Prostate gland (tissue), 2 donors: Measurements from ENCODE around the gene SRP54. TPM values are rescaled to one million over a fixed set of nuclear protein-coding genes. Genes with fewer than 3 reads are reported as not detected.

ENCODE experiments used
- DNase-seq: peaks from one replicate; pipeline ENCODE4 v3.0.0-alpha.2; 2019; ENCODE audit warnings: low spot score
- H3K27ac ChIP-seq, 2 donors: fragments of 200-600 bp; sonication (generic); 2 replicates each; pipeline ENCODE4 v1.5.1; 2017 to 2019
- H3K27me3 ChIP-seq: fragments of 200-600 bp; sonication (generic); replicated peaks from 2 replicates; pipeline ENCODE4 v1.5.1; 2019; ENCODE audit not compliant: insufficient read depth
- H3K36me3 ChIP-seq, 2 donors: fragments of 200-600 bp; sonication (generic); 1 replicate in 1 of 2; 2 replicates in 1 of 2; pipeline versions ENCODE4 v1.5.1 to v1.8.1; 2017 to 2019
- H3K4me1 ChIP-seq: fragments of 200-600 bp; sonication (generic); replicated peaks from 2 replicates; pipeline ENCODE4 v1.5.1; 2019
- H3K4me3 ChIP-seq, 2 donors: fragments of 200-600 bp; sonication (generic); 2 replicates each; pipeline ENCODE4 v1.5.1; 2017 to 2019
- H3K9me3 ChIP-seq: fragments of 200-600 bp; sonication (generic); 2 replicates; pipeline ENCODE4 v1.5.1; 2017
- POLR2A ChIP-seq: fragments of 450-650 bp; IDR thresholded peaks from one replicate; pipeline ENCODE4 v1.6.1; 2016; ENCODE audit warnings: antibody characterized with exemption, mild to moderate bottlenecking
- POLR2AphosphoS5 ChIP-seq: sonication (generic); formaldehyde crosslinking; IDR thresholded peaks from one replicate; pipeline ENCODE4 v1.6.1; 2017; ENCODE audit warnings: antibody characterized with exemption
- WGBS: methylation state at CpG from one replicate; pipeline ENCODE4 v1.1.5; 2018; 5-methylcytosine and 5-hydroxymethylcytosine counted together
- intact Hi-C: fragments of 100-400 bp; cut with DNase I; formaldehyde crosslinking; loops from one replicate; pipeline ENCODE4 v1.14.2; 2022
- total RNA-seq, 2 donors: library from RNA; depleted of rRNA; stranded (reverse); fragments of >200 nt; gene quantifications; one replicate each; pipeline ENCODE4 v1.1.0, GENCODE V29; 2016
- TF ChIP-seq, protein P1 (sequence below), 4 experiments: fragments of 200-600 bp in 2 of 4; fragments of 450-650 bp in 2 of 4; sonication (generic) in 2 of 4; IDR thresholded peaks; 1 replicate in 3 of 4; 2 replicates in 1 of 4; pipeline ENCODE4 v1.5.1; 2016 to 2019; ENCODE audit warnings: antibody characterized with exemption in 4 of 4, mild to moderate bottlenecking in 2 of 4, moderate library complexity in 2 of 4

SRP54 gene
- total RNA-seq, result 10 to 100 TPM; 54.9 to 70.0 TPM

- Histone ChIP-seq H3K9me3 (no peaks in the 10 kb centered on the region), H3K36me3 (no peaks in the 10 kb centered on the region), H3K27ac (peak within 1 kb of the TSS; percentile 93 to 99), H3K4me3 (peak within 1 kb of the TSS; percentile 79 to 93), H3K4me1 (no peaks in the 10 kb centered on the region), H3K27me3 (no peaks in the 10 kb centered on the region)
- intact Hi-C loops, result loop anchor here (2.0 to 5.0 kb wide), 5 partner anchors 65 to 425 kb away; partner anchors contain the start of genes BAZ1A, CFL2, FAM177A1 and PRORP
- TF ChIP-seq, protein P1, sequence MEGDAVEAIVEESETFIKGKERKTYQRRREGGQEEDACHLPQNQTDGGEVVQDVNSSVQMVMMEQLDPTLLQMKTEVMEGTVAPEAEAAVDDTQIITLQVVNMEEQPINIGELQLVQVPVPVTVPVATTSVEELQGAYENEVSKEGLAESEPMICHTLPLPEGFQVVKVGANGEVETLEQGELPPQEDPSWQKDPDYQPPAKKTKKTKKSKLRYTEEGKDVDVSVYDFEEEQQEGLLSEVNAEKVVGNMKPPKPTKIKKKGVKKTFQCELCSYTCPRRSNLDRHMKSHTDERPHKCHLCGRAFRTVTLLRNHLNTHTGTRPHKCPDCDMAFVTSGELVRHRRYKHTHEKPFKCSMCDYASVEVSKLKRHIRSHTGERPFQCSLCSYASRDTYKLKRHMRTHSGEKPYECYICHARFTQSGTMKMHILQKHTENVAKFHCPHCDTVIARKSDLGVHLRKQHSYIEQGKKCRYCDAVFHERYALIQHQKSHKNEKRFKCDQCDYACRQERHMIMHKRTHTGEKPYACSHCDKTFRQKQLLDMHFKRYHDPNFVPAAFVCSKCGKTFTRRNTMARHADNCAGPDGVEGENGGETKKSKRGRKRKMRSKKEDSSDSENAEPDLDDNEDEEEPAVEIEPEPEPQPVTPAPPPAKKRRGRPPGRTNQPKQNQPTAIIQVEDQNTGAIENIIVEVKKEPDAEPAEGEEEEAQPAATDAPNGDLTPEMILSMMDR (IDR thresholded peaks at IDR 0.05), result peak in 2 of 4 experiments; percentile 68 to 76
- TF ChIP-seq POLR2AphosphoS5 (peak; percentile 95), POLR2A (peak; percentile 99)
- under 1% methylated on average over 43 of the region's 45 CpGs for WGBS
- DNase-seq, result peak; percentile 99
These were observed at the start of gene SRP54 for GRCh38 chr14:34982421-34983147. SRP54 (plus strand) TSS chr14:34982992; CDS start chr14:34996710, 13,718 bp downstream.

DNA sequence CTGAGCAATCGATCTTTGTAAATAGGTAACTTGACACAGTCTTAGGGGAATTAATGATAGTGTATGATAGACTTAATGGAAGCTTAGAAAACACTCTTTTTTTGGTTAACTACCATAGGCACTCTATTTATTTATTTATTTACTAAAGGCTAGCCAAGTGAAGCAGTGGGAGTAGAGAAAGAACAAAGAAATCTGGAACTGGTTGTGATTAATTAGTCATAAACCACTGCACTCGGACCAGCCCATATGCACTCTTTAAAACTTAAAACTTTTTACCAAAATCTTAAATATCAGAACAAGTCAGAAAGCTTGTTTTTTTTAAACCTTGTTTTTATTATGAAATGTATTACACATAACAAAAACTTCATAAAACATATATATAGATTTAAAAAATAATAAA lies 49.5 kb upstream of the SRP54 start:
- WGBS, result 72% methylated on average over 2 of the region's 2 CpGs
- Histone ChIP-seq H3K27ac (no peak overlapping the region), H3K4me3 (no peak overlapping the region), H3K9me3 (no peaks in the 10 kb centered on the region), H3K4me1 (no peaks in the 10 kb centered on the region), H3K27me3 (no peaks in the 10 kb centered on the region), H3K36me3 (no peaks in the 10 kb centered on the region)
- intact Hi-C loops, result no loop called here
- no peak for DNase-seq
- TF ChIP-seq, protein P1 (IDR thresholded peaks at IDR 0.05), result no peak
- TF ChIP-seq POLR2AphosphoS5, result no peak
- TF ChIP-seq POLR2A, result no peak

- WGBS, result 85% methylated on average over 5 of the region's 5 CpGs
- TF ChIP-seq POLR2A (no peak), POLR2AphosphoS5 (no peak)
- TF ChIP-seq, protein P1 (IDR thresholded peaks at IDR 0.05), result no peak
- Histone ChIP-seq H3K4me1 (no peaks in the 10 kb centered on the region), H3K27me3 (no peaks in the 10 kb centered on the region), H3K36me3 (no peaks in the 10 kb centered on the region), H3K9me3 (no peaks in the 10 kb centered on the region), H3K4me3 (no peak overlapping the region), H3K27ac (no peak overlapping the region)
- DNase-seq, result no peak
- intact Hi-C loops, result no loop called here
These were observed 47.3 kb upstream of the SRP54 start for GRCh38 chr14:34935488-34935887.

- Histone ChIP-seq H3K4me1 (no peaks in the 10 kb centered on the region), H3K4me3 (no peak overlapping the region), H3K36me3 (no peaks in the 10 kb centered on the region), H3K9me3 (no peaks in the 10 kb centered on the region), H3K27ac (no peak overlapping the region), H3K27me3 (no peaks in the 10 kb centered on the region)
- 63% methylated on average over 6 of the region's 6 CpGs for WGBS
- DNase-seq, result no peak
- intact Hi-C loops, result no loop called here
- TF ChIP-seq POLR2A, result no peak
- TF ChIP-seq, protein P1 (IDR thresholded peaks at IDR 0.05), result no peak
These were observed 45.4 kb upstream of the SRP54 start for GRCh38 chr14:34937442-34937841.

GRCh38 chr14:34937876-34938275 lies 44.9 kb upstream of the SRP54 start:
- Histone ChIP-seq H3K36me3 (no peaks in the 10 kb centered on the region), H3K27me3 (no peaks in the 10 kb centered on the region), H3K9me3 (no peaks in the 10 kb centered on the region)

More at GRCh38 chr14:34937876-34938275, 44.9 kb upstream of the SRP54 start:
- DNase-seq, result no peak
- H3K27ac ChIP-seq, result no peak overlapping the region
- H3K4me1 ChIP-seq, result no peaks in the 10 kb centered on the region
- H3K4me3 ChIP-seq, result no peak overlapping the region
- intact Hi-C loops, result no loop called here
- TF ChIP-seq POLR2A, result no peak
- TF ChIP-seq POLR2AphosphoS5, result no peak
- TF ChIP-seq, protein P1 (IDR thresholded peaks at IDR 0.05), result no peak
- WGBS, result 79% methylated on average over 3 of the region's 3 CpGs
